ENCODE data around the gene SZT2. TPM values are rescaled to one million over a fixed set of nuclear protein-coding genes. Genes with fewer than 3 reads are reported as not detected.

The SZT2 gene
- total and polyA plus RNA-seq, 2 of the 13 experiments (the other 11 are each of a cell fraction or from before 2014, with no cell fraction given): 8.0 to 8.8 TPM

DNA sequence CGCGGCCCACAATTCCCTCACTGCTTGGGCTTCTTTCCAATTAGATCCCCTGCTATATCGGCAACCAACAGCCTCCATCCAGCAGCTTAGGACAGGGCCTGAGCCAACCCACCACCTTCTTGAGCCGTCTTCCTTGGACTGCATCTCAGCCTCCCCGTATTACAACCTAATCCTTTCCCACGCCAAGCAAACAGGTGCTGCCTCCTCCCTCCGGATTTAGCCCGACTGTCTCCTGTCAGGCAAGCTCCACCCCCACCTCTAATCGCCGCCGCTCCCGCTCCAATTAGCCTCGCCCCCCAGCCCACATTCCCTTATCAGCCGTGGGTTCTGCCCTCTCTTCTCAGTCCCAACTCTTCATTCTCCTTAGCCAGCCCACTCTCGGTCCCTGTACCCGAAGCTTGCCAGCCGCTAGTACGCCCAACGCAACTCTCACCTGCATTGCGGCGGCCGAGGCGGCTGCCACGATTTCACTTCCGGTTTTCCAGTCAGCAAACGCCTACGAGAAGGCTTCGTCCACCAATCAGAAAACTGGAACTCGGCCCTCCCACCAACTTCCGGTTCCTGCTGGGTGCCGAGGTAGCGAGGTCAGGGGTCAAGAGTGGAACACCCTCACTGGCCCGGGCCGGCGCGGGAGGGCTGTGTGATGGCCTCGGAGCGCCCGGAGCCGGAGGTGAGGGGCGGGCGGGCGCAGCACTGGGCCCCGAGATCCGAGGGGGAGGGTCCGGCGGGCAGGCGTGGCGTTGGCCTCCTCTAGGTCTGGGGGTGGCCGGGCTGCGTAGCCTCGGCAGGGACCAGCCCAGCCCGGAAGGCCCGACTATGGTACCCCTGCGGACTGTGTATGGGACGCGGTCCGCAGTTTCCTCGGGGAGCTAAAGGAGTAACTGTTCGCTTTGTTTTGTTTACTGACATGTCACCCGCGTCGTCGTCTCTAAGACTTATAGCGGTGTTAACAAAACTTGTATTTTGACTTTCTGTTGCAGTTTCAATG, at the start of gene SZT2, which contains the start of gene MED8 (continued):
- TF ChIP-seq NFYC (CRISPR knock-in tag; IDR thresholded peaks at IDR 0.05): peak; percentile 96
- TF ChIP-seq ATF6 (CRISPR knock-in tag; conservative IDR thresholded peaks at IDR 0.05): no peak; the same call in 1 of the 2 replicates
- peak; percentile 48; the same call in 1 of the 2 replicates for TF ChIP-seq MTF2 (CRISPR knock-in tag; IDR thresholded peaks at IDR 0.05; ENCODE audit: borderline replicate concordance)
- no peak for TF ChIP-seq NFRKB (IDR thresholded peaks at IDR 0.05)
- TF ChIP-seq NONO (IDR thresholded peaks at IDR 0.05): no peak
- TF ChIP-seq NONO (CRISPR knock-in tag; conservative IDR thresholded peaks at IDR 0.05): peak; percentile 88
- TF ChIP-seq AGO2 (optimal IDR thresholded peaks at IDR 0.05; ENCODE audit: low read depth, low read length): peak; percentile 43
- no peak for TF ChIP-seq ZNF260 (CRISPR knock-in tag; IDR thresholded peaks at IDR 0.05; ENCODE audit: borderline replicate concordance, low read depth)
- TF ChIP-seq AKNA (CRISPR knock-in tag; IDR thresholded peaks at IDR 0.05; ENCODE audit: borderline replicate concordance): no peak
- no peak for TF ChIP-seq HIC2 (CRISPR knock-in tag; IDR thresholded peaks at IDR 0.05; ENCODE audit: low read depth)
- TF ChIP-seq CENPT (CRISPR knock-in tag; IDR thresholded peaks at IDR 0.05; ENCODE audit: low read depth): peak; percentile 77; the same call in 1 of the 2 replicates
- TF ChIP-seq ZFP62 (CRISPR knock-in tag; IDR thresholded peaks at IDR 0.05): no peak
- no peak for TF ChIP-seq PRDM4 (CRISPR knock-in tag; IDR thresholded peaks at IDR 0.05; ENCODE audit: borderline replicate concordance)
